ENCODE results near the gene HIPK2.
A peak's percentile ranks its signal among the peaks of the same experiment; 100 is the strongest.

HIPK2 gene

GRCh38 chr7:139525239-139525638 lies 252.6 kb downstream of the HIPK2 start:
- no peak for DNase-seq

DNA sequence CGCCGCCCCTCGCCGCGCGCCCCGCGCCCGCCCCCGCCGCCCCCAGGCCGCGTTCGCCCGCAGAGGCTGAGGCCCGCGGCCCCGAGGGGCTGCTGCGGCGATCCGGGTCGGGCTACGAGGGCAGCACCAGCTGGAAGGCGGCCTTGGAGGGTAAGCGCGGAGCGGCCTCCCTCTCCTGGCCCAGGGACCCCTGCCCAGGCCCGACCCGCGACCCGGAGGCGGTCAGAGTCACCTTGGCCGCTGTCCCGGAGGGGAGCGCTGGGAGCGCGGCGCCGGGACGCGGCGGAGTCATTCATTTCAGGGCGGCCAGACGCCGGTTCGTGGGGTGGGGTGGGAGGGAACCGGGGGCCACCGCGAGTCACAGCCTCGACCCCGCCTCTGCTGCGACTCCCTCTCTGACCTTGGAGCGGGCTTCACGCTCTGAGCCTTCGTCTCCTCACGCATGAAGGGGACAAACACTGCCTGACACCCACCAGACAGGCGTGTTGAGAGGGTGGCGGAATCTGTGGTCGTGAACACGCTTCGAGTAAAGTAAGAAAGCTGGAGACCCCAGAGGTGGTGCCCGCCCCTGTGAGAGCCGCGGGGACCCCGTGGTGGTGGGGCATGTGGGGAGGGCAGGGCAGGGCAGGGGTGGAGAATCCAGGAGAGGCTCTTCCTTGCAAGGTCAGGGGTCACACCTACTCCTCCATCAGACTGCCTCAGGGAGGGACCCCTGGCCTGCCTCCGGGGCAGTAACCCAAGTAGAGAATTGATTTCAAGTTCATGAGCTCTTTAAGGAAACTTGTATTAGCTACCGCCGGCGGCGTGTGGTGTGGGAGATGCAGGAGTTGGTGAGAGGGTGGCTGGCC lies 253.6 kb downstream of the HIPK2 start:
- no peak for DNase-seq

DNA sequence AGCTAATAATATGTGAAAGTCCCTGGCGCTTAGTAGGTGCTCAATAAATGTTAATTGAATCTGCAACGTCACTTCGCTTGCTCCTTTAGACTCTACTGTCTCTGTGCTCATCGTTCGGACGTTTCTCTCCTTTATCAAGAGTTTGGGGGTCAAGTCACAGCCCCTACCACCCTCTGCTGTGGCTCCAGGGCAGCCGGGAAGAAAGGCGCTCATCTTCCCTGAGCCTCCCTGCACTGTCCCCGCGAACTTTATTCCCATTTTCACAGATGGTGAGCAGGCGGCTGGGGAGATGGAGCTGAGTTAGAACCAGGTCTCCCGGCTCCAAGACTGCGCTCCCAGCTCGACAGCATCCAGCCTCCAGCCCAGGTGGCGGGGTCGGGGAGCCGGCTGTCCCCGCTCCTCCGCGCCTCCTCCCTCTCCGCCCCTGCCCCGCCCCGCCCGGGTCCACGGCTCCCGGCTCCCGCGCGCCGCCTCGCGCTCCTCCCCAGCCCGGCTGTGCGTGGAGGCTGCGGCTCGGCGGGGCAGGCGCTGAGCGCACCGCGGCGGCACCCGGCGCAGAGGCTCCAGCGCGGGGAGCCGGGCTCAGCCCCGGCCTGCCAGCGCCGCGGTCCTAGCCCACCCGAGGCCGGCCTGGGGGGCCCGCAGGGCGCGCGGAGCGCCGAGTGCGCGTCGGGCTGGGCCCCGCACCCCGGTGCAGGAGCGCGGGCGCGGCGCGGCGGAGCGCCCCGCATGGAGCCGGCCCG lies 254.4 kb downstream of the HIPK2 start, which contains the start of gene CLEC2L:
Gene CLEC2L (plus strand): TSS at position 487 of the 743 bp plus-strand sequence. CDS start 243 bp downstream, at position 730.
- DNase-seq, result peak; percentile 10

DNA sequence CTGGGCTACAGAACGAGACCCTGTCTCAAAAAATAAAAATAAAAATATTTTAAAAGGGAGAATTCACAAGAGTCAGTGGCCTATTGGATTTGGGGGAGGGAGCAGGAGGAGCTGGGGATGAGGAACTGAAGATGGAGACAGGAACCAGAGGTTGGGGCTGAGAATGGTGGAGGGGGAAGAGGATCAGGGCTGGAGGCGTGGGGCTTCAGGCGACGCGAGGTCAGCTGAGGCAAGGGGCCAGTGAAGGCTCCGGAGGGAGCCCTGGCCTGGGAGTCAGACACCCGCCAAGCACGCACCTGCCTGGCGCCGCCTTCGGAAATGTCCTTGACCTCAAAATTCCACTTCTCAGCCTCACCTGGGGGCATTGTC lies 255.0 kb downstream of the HIPK2 start:
- DNase-seq, result no peak

DNA sequence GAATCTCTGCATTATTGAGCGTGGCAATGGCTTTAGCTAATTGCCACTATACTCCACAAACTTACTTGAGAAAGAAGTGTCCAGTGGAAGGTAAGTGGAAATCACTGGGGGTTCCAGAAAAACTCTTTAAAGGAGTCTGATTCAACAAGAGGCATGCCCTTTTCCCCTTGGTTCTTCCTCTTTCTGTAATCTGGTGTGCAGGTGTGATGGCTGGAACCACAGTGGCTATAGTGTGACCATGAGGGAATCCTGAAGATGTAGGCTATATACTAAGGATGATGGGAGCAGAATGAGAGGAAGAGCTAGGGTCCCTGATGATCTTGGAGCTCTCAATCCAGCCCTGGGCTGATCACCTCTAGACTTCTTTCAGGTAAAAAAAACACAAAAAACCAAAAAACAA lies 256.4 kb downstream of the HIPK2 start:
- no peak for DNase-seq

DNA sequence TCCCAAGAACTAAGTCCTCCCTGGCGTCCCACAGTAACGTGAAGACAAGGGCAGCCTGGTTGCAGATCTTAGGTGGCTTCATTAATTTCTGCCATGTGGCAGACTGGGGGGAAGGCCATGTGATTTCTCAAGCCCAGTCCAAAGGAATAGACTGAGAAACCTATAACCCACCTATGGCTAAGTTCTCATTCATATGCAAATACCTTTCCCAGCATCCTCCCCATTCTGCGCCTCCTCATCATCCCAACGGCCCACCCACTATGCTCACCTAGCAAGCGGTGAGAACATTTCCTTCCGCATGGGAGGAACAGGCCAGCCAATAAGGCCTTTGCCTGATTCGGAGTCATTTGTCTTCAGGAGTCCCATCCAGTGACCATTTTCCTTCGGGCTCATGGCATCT lies 262.5 kb downstream of the HIPK2 start:
- DNase-seq, result no peak
